DOHH2 (cell line): Measurements from ENCODE around the gene SESN1.

Source experiments
- H3F3A ChIP-seq: fragments of 200-600 bp; sonication (generic), shearing (Covaris generic); 2 replicates; pipeline ENCODE4 v1.6.0; 2016; ENCODE audit warnings: antibody characterized with exemption, mild to moderate bottlenecking; ENCODE audit not compliant: control insufficient read depth, insufficient read depth
- H3K27ac ChIP-seq: fragments of 200-600 bp; sonication (generic); 2 replicates; pipeline ENCODE4 v1.5.1; 2014; ENCODE audit warnings: low read depth, mild to moderate bottlenecking, low read length, moderate library complexity
- H3K27me3 ChIP-seq: fragments of 200-600 bp; sonication (generic); 2 replicates; pipeline ENCODE4 v1.6.1; 2014; ENCODE audit warnings: mild to moderate bottlenecking, low read length, mixed read lengths; ENCODE audit not compliant: control insufficient read depth
- H3K36me3 ChIP-seq: fragments of 200-600 bp; sonication (generic); 2 replicates; pipeline ENCODE4 v1.6.1; 2014; ENCODE audit warnings: mild to moderate bottlenecking, low read length, moderate library complexity, mixed read lengths; ENCODE audit not compliant: control insufficient read depth
- H3K4me1 ChIP-seq: fragments of 200-600 bp; sonication (generic); 2 replicates; pipeline ENCODE4 v1.6.1; 2014; ENCODE audit warnings: mild to moderate bottlenecking, low read length, mixed read lengths; ENCODE audit not compliant: control insufficient read depth
- H3K4me2 ChIP-seq: fragments of 200-600 bp; sonication (generic); 2 replicates; pipeline ENCODE4 v1.6.0; 2014; ENCODE audit warnings: mild to moderate bottlenecking, low read length, moderate library complexity
- H3K4me3 ChIP-seq: fragments of 200-600 bp; sonication (generic); 2 replicates; pipeline ENCODE4 v1.5.1; 2014; ENCODE audit warnings: mild to moderate bottlenecking, low read length, mixed read lengths
- H3K79me2 ChIP-seq: fragments of 200-600 bp; sonication (generic); 2 replicates; pipeline ENCODE4 v1.6.1; 2014; ENCODE audit warnings: mild to moderate bottlenecking, low read length, mixed read lengths; ENCODE audit not compliant: control insufficient read depth
- H3K9me2 ChIP-seq: fragments of 200-600 bp; sonication (generic); replicated peaks from 2 replicates; pipeline ENCODE4 v1.6.1; 2014; ENCODE audit warnings: mild to moderate bottlenecking, low read length, mixed read lengths; ENCODE audit not compliant: control insufficient read depth
- H3K9me3 ChIP-seq: fragments of 200-600 bp; sonication (generic); 2 replicates; pipeline ENCODE4 v1.6.1; 2014; ENCODE audit warnings: antibody characterized with exemption, low read length, mixed read lengths; ENCODE audit not compliant: control insufficient read depth, insufficient read depth
- H4K20me1 ChIP-seq: fragments of 200-600 bp; sonication (generic); 2 replicates; pipeline ENCODE4 v1.6.0; 2014; ENCODE audit warnings: low read depth, mild to moderate bottlenecking, antibody characterized with exemption, low read length, moderate library complexity; ENCODE audit not compliant: control insufficient read depth, insufficient read depth
- CTCF ChIP-seq: fragments of 200-600 bp; sonication (generic); IDR thresholded peaks from one replicate; pipeline ENCODE4 v1.5.1; 2014; ENCODE audit warnings: antibody characterized with exemption, mild to moderate bottlenecking, low read depth, low read length; ENCODE audit not compliant: poor library complexity, severe bottlenecking
- EZH2phosphoT487 ChIP-seq: fragments of 200-600 bp; sonication (generic); IDR thresholded peaks from 2 replicates; pipeline ENCODE4 v1.6.1; 2017; ENCODE audit warnings: borderline replicate concordance, mild to moderate bottlenecking, antibody characterized with exemption, low read length, moderate library complexity, mixed read lengths

The SESN1 gene

GRCh38 chr6:109029313-109029712 lies 65.3 kb downstream of the SESN1 start:
- Histone ChIP-seq H3K4me2 (no peak overlapping the region), H3K79me2 (no peaks in the 10 kb centered on the region), H3K4me1 (no peaks in the 10 kb centered on the region; the same call in 1 of the 2 replicates), H3K27ac (no peak overlapping the region), H3F3A (no peaks in the 10 kb centered on the region), H3K4me3 (no peak overlapping the region), H3K9me3 (no peaks in the 10 kb centered on the region), H3K27me3 (peaks cover 3% of the 10 kb centered on the region; the same call in 1 of the 2 replicates), H4K20me1 (no peaks in the 10 kb centered on the region), H3K36me3 (no peaks in the 10 kb centered on the region), H3K9me2 (no peaks in the 10 kb centered on the region)
- TF ChIP-seq CTCF, result no peak
- TF ChIP-seq EZH2phosphoT487, result no peak

GRCh38 chr6:109028439-109028838 lies 66.2 kb downstream of the SESN1 start:
- H3K79me2 ChIP-seq, result no peaks in the 10 kb centered on the region

GRCh38 chr6:109027964-109028363 lies 66.7 kb downstream of the SESN1 start:
- Histone ChIP-seq H3K79me2 (no peaks in the 10 kb centered on the region), H3K9me2 (no peaks in the 10 kb centered on the region), H3K27ac (no peak overlapping the region), H4K20me1 (no peaks in the 10 kb centered on the region), H3K27me3 (peaks cover 3% of the 10 kb centered on the region; the same call in 1 of the 2 replicates), H3F3A (no peaks in the 10 kb centered on the region), H3K4me3 (no peak overlapping the region), H3K4me2 (no peak overlapping the region), H3K9me3 (no peaks in the 10 kb centered on the region), H3K36me3 (no peaks in the 10 kb centered on the region), H3K4me1 (peaks cover 11% of the 10 kb centered on the region)
- TF ChIP-seq CTCF (no peak), EZH2phosphoT487 (no peak)

More at GRCh38 chr6:109028439-109028838, 66.2 kb downstream of the SESN1 start:
- Histone ChIP-seq H3K4me1 (peaks cover 6% of the 10 kb centered on the region), H3K27me3 (peaks cover 3% of the 10 kb centered on the region; the same call in 1 of the 2 replicates), H3K4me3 (no peak overlapping the region), H3F3A (no peaks in the 10 kb centered on the region), H3K27ac (no peak overlapping the region), H3K4me2 (no peak overlapping the region), H3K9me3 (no peaks in the 10 kb centered on the region), H4K20me1 (no peaks in the 10 kb centered on the region), H3K9me2 (no peaks in the 10 kb centered on the region), H3K36me3 (no peaks in the 10 kb centered on the region)
- TF ChIP-seq CTCF (no peak), EZH2phosphoT487 (no peak)
